Natural killer cell (primary cell): ENCODE measurements around the gene CARD8. TPM values are rescaled to one million over a fixed set of nuclear protein-coding genes. Genes with fewer than 3 reads are reported as not detected.

Experiments used
- ATAC-seq, 3 donors: fragments of 150-1000 bp in 2 of 3; fragments of 200-7000 bp in 1 of 3; cut with Tn5 transposase; 1 replicate in 1 of 3; 2 replicates in 2 of 3; pipeline ENCODE4 v1.10.0; 2021; ENCODE audit warnings: mild to moderate bottlenecking in 2 of 3, moderate library complexity in 2 of 3
- DNase-seq, 2 donors: peaks; one replicate each; pipeline versions ENCODE4 v3.0.0 to v3.0.0-alpha.2; 2013 to 2021; ENCODE audit warnings: mixed read lengths in 1 of 2
- H3K27ac ChIP-seq: one replicate; pipeline ENCODE4 v1.5.1; 2013; ENCODE audit warnings: mild to moderate bottlenecking, low read length
- H3K27me3 ChIP-seq: one replicate; pipeline ENCODE4 v1.6.1; 2013; ENCODE audit warnings: low read length; ENCODE audit not compliant: control insufficient read depth, insufficient read depth
- H3K36me3 ChIP-seq: one replicate; pipeline ENCODE4 v1.6.1; 2013; ENCODE audit warnings: low read length; ENCODE audit not compliant: control insufficient read depth, insufficient read depth
- H3K4me1 ChIP-seq: one replicate; pipeline ENCODE4 v1.6.1; 2013; ENCODE audit warnings: low read length; ENCODE audit not compliant: control insufficient read depth, insufficient read depth
- H3K4me3 ChIP-seq: one replicate; pipeline ENCODE4 v1.5.1; 2013; ENCODE audit warnings: low read length
- H3K9me3 ChIP-seq: one replicate; pipeline ENCODE4 v1.6.1; 2013; ENCODE audit warnings: low read length; ENCODE audit not compliant: control insufficient read depth, insufficient read depth
- H3K27ac Mint-ChIP-seq, 2 donors: one replicate each; pipeline ENCODE4 v1.8.0; 2022; ENCODE audit warnings: mild to moderate bottlenecking in 2 of 2, mixed read lengths in 2 of 2, moderate library complexity in 1 of 2
- H3K27me3 Mint-ChIP-seq, 2 donors: one replicate each; pipeline ENCODE4 v1.8.0; 2022; ENCODE audit warnings: low read depth in 2 of 2, mixed read lengths in 2 of 2
- H3K36me3 Mint-ChIP-seq: one replicate; pipeline ENCODE4 v1.8.0; 2022; ENCODE audit warnings: mixed read lengths
- H3K4me1 Mint-ChIP-seq, 2 donors: one replicate each; pipeline ENCODE4 v1.8.0; 2022; ENCODE audit warnings: mixed read lengths in 2 of 2
- H3K4me3 Mint-ChIP-seq: one replicate; pipeline ENCODE4 v1.8.0; 2022; ENCODE audit warnings: mild to moderate bottlenecking, moderate library complexity, mixed read lengths
- H3K9me3 Mint-ChIP-seq, 2 donors: one replicate each; pipeline ENCODE4 v1.8.0; 2022; ENCODE audit warnings: mixed read lengths in 2 of 2
- CTCF ChIP-seq: fragments of 200-600 bp; IDR thresholded peaks from one replicate; pipeline ENCODE4 v1.8.0; 2022; ENCODE audit warnings: antibody characterized with exemption
- WGBS: methylation state at CpG from one replicate; pipeline ENCODE4 v1.1.7; 2013; ENCODE audit warnings: missing lambda C conversion rate; ENCODE audit not compliant: insufficient coverage; 5-methylcytosine and 5-hydroxymethylcytosine counted together
- intact Hi-C: fragments of 100-400 bp; cut with micrococcal nuclease; formaldehyde crosslinking; loops from one replicate; pipeline ENCODE4 v1.14.2; 2022
- total RNA-seq, 4 donors: library from RNA; stranded (reverse); fragments of 120-200 nt in 1 of 4; gene quantifications; one replicate each; pipeline versions ENCODE4 v1.2.3 to v1.2.4, GENCODE V29; 2013 to 2022

The CARD8 gene
- total RNA-seq, 3 donors from 2014 or later (not counting 1 experiment from before 2014, with no cell fraction given): 147 to 216 (median 154) TPM

- Mint-ChIP-seq H3K36me3 (no peaks in the 10 kb centered on the region), H3K27ac (no peak overlapping the region), H3K4me1 (peaks cover 4 to 6% of the 10 kb centered on the region in 2 donors), H3K4me3 (no peak overlapping the region), H3K9me3 (no peaks in the 10 kb centered on the region), H3K27me3 (no peaks in the 10 kb centered on the region)
- Histone ChIP-seq H3K4me3 (no peak overlapping the region), H3K4me1 (peaks cover 11% of the 10 kb centered on the region), H3K9me3 (no peaks in the 10 kb centered on the region), H3K27me3 (no peaks in the 10 kb centered on the region), H3K27ac (no peak overlapping the region), H3K36me3 (no peaks in the 10 kb centered on the region)
- 86% methylated on average over 23 of the region's 23 CpGs for WGBS
- no peak for TF ChIP-seq CTCF
- DNase-seq (no peak), ATAC-seq (peak in 1 of 3 donors; percentile 24)
- intact Hi-C loops: no loop called here
Measured at GRCh38 chr19:48196321-48196763, 59.4 kb downstream of the CARD8 start.

- 90% methylated on average over 95 of the region's 95 CpGs for WGBS
- no peaks in the 10 kb centered on the region for H3K36me3 Mint-ChIP-seq
- no peak overlapping the region for H3K4me3 ChIP-seq
- DNase-seq (no peak), ATAC-seq (no peak)
- no peaks in the 10 kb centered on the region for H3K36me3 ChIP-seq
- H3K4me1 ChIP-seq: peaks cover 11% of the 10 kb centered on the region
- no peaks in the 10 kb centered on the region for H3K9me3 Mint-ChIP-seq
- intact Hi-C loops: no loop called here
- no peak for TF ChIP-seq CTCF
- H3K4me3 Mint-ChIP-seq: no peak overlapping the region
- peaks cover 4 to 6% of the 10 kb centered on the region in 2 donors for H3K4me1 Mint-ChIP-seq
- H3K27ac ChIP-seq: no peak overlapping the region
- H3K27ac Mint-ChIP-seq: no peak overlapping the region
- H3K27me3 ChIP-seq: no peaks in the 10 kb centered on the region
- no peaks in the 10 kb centered on the region for H3K27me3 Mint-ChIP-seq
- H3K9me3 ChIP-seq: no peaks in the 10 kb centered on the region
Measured at GRCh38 chr19:48194844-48195830, 60.6 kb downstream of the CARD8 start.

- H3K36me3 ChIP-seq: no peaks in the 10 kb centered on the region
- peaks cover 4 to 6% of the 10 kb centered on the region in 2 donors for H3K4me1 Mint-ChIP-seq
- no peaks in the 10 kb centered on the region for H3K27me3 ChIP-seq
- no peaks in the 10 kb centered on the region for H3K27me3 Mint-ChIP-seq
- peak in 1 of 2 donors; percentile 60 for DNase-seq
- no peak overlapping the region for H3K27ac Mint-ChIP-seq
- H3K9me3 ChIP-seq: no peaks in the 10 kb centered on the region
- peaks cover 11% of the 10 kb centered on the region for H3K4me1 ChIP-seq
- H3K36me3 Mint-ChIP-seq: no peaks in the 10 kb centered on the region
- no peak for ATAC-seq
- TF ChIP-seq CTCF: peak; percentile 37
- 89% methylated on average over 35 of the region's 36 CpGs for WGBS
- intact Hi-C loops: no loop called here
- no peak overlapping the region for H3K27ac ChIP-seq
- no peak overlapping the region for H3K4me3 ChIP-seq
- H3K9me3 Mint-ChIP-seq: no peaks in the 10 kb centered on the region
- no peak overlapping the region for H3K4me3 Mint-ChIP-seq
Measured at GRCh38 chr19:48194041-48194843, 61.5 kb downstream of the CARD8 start.
